ENCODE measurements around the gene ANKFY1.
"Not testable (repeated sequence)": the region's sequence is repeated elsewhere in the genome, so short reads cannot be mapped to it uniquely, and the experiment has no call there.

ANKFY1 gene

GRCh38 chr17:4256952-4257351 is 6.8 kb downstream of the ANKFY1 start:
- no peak for DNase-seq (ENCODE audit: low spot score)

GRCh38 chr17:4255271-4255670 is 8.5 kb downstream of the ANKFY1 start:
- DNase-seq (ENCODE audit: low spot score) = not testable (repeated sequence)

- DNase-seq (ENCODE audit: low spot score) = no peak
Observed at GRCh38 chr17:4250887-4251286, 12.9 kb downstream of the ANKFY1 start.

GRCh38 chr17:4249452-4250029 is 14.2 kb downstream of the ANKFY1 start:
- no peak for DNase-seq (ENCODE audit: low spot score)

GRCh38 chr17:4248504-4249277 is 15.1 kb downstream of the ANKFY1 start:
- no peak for DNase-seq (ENCODE audit: low spot score)

- no peak for DNase-seq (ENCODE audit: low spot score)
Observed at GRCh38 chr17:4247971-4248388, 15.8 kb downstream of the ANKFY1 start.

GRCh38 chr17:4247361-4247970 is 16.3 kb downstream of the ANKFY1 start:
- DNase-seq (ENCODE audit: low spot score) = no peak

GRCh38 chr17:4246674-4247073 is 17.1 kb downstream of the ANKFY1 start:
- DNase-seq (ENCODE audit: low spot score) = no peak

GRCh38 chr17:4241535-4241934 is 22.2 kb downstream of the ANKFY1 start:
- no peak for DNase-seq (ENCODE audit: low spot score)

- no peak for DNase-seq (ENCODE audit: low spot score)
Observed at GRCh38 chr17:4236456-4236855, 27.3 kb downstream of the ANKFY1 start.

- no peak for DNase-seq (ENCODE audit: low spot score)
Observed at GRCh38 chr17:4235372-4236279, 28.2 kb downstream of the ANKFY1 start.

GRCh38 chr17:4234401-4234800 is 29.4 kb downstream of the ANKFY1 start:
- no peak for DNase-seq (ENCODE audit: low spot score)

- DNase-seq (ENCODE audit: low spot score) = no peak
Observed at GRCh38 chr17:4233668-4234258, 30.0 kb downstream of the ANKFY1 start.

- no peak for DNase-seq (ENCODE audit: low spot score)
Observed at GRCh38 chr17:4232168-4232813, 31.5 kb downstream of the ANKFY1 start.

GRCh38 chr17:4229627-4230541 is 33.9 kb downstream of the ANKFY1 start:
- DNase-seq (ENCODE audit: low spot score) = peak; percentile 23

GRCh38 chr17:4221899-4222659 is 41.7 kb downstream of the ANKFY1 start:
- DNase-seq (ENCODE audit: low spot score) = no peak

GRCh38 chr17:4221163-4221562 is 42.6 kb downstream of the ANKFY1 start:
- no peak for DNase-seq (ENCODE audit: low spot score)

GRCh38 chr17:4220655-4221054 is 43.1 kb downstream of the ANKFY1 start:
- no peak for DNase-seq (ENCODE audit: low spot score)

- DNase-seq (ENCODE audit: low spot score) = no peak
Observed at GRCh38 chr17:4219241-4219640, 44.5 kb downstream of the ANKFY1 start.
